NCI-H2107 treated with DMSO at 0.1 percent for 48 hours (cell line): Measurements from ENCODE around the gene MPST.
A peak's percentile ranks its signal among the peaks of the same experiment; 100 is the strongest.
"Not testable (repeated sequence)": the region's sequence is repeated elsewhere in the genome, so short reads cannot be mapped to it uniquely, and the experiment has no call there.

Experiments used
- DNase-seq: peaks from one replicate; lab custom pipeline; 2025; ENCODE audit not compliant: unreplicated experiment; lab: John Stamatoyannopoulos, UW

MPST gene

DNA sequence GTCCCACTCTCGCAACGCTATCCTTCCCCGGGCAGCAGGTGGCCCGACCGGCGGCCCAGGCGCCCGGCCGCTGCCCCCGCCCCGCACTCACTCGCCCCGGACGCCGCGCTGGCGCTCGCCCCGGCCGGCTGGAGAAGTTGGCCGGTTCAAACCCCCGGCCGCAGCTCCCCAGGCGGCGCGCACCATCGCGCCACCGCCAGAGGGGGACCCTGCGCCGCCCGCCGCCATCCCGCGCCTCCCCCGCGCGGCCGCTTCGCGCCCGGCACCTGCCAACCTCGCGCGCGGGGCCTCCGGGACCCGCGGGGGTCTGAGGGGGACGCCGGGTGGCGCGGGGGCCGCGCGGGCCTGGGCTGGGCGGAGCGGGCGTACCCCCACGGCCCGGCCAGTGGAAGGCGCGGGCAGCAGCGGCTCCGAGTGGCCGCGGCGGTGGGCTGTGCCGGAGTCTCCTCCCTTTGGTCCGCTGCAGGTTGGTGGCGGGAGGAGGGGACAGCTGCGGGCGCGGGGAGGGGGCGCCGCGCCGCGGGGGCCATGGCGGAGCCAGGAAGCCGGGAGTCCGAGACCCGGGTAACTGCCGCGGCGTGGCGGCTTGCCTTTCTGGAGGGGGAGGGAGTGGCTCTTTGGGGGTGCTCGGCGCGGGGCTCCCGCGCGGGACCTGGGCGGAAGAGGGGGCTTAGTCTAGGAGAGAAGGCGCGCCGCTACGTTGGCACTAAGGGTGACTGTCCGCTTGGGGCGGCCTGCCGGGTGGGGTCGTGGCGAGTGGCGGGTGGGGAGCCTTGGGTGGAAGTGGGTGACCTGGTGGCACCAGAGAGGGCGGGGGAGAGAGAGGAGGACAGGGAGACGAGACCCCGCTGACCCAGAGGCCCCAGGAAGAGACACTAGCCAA is at the start of gene MPST, which contains the start of gene TST:
Gene MPST (plus strand): TSS at position 434 of the 883 bp plus-strand sequence. CDS start 95 bp downstream, at position 529.
Gene TST (minus strand): TSS at position 139 of the 883 bp plus-strand sequence. CDS start 715 bp downstream, outside the sequence.
- no peak for DNase-seq

DNA sequence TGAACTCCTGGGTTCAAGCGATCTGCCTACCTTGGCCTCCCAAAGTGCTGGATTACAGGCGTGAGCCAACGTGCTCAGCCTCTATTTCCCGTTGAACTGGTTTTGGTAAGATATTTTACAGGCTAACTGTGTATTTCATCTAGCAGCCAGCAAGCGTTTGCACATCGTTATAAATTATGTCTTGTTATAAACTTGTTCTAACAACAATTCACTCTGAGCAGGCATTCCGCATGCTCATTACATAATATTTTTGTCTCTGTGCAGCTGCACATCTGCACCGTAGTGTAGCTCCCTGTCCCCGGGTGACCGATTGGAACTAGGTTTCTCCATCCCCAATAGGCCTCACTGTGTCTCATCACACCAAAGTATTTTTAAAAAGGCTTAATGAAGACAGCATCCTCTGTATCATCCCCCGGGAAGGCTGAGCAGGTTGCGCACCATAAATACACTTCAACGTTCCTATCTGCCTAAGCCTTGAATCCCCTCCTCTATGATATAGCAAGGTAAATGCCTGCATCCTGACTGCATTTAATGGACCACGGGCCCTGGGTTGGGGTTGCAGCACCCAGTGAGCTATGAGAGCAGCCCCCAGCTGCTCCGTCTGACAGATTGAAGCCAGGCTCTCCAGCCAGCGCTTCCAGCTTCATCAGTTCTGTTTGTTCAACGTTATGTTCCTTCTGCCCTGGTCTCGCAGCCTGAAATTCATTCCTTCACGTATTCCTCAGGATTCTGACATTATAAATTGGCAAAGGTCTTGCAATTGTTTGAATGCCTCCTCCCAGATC is 48.0 kb upstream of the MPST start:
- DNase-seq = no peak

DNA sequence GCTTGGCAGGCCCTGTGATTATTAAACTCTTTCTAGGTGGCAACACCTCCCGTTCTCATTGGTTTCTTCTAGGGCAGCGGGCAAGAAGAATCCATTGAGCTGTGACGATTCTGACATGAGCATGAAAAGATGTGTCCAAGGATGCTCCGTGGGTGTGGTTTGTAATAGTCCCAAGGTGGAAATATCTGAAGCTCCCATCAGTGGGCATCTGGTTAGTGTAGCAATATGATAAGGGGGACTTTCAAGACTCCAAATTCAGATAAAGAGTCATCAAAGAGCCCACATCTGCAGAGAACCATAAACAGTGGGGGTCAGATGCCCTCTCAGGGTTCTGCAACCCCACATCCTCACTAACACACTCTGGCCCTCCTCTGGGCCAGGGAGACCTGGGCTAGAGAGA is 42.9 kb upstream of the MPST start:
- DNase-seq = no peak

DNA sequence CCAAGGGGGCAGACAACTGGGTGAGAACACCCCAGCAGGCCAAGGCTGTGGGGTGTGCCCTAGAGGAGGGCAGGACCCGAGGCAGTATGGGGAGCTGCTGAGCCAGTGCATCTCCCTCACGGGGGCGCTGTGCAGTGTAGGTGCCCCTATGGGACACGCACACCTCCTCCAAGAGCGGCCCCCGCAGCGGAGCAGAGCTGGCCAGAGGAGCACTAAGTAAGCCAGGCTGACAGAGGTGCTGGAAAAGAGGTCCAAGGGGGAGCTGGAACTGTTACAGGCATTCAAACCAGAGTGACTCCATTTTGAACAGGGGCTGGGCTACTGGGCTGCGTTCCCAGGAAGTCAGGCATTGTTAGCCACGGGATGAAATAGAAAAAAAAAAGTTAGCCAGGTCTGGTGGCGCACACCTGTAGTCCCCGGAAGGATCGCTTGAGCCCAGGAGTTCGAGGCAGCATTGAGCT is 42.1 kb upstream of the MPST start:
- DNase-seq = no peak

DNA sequence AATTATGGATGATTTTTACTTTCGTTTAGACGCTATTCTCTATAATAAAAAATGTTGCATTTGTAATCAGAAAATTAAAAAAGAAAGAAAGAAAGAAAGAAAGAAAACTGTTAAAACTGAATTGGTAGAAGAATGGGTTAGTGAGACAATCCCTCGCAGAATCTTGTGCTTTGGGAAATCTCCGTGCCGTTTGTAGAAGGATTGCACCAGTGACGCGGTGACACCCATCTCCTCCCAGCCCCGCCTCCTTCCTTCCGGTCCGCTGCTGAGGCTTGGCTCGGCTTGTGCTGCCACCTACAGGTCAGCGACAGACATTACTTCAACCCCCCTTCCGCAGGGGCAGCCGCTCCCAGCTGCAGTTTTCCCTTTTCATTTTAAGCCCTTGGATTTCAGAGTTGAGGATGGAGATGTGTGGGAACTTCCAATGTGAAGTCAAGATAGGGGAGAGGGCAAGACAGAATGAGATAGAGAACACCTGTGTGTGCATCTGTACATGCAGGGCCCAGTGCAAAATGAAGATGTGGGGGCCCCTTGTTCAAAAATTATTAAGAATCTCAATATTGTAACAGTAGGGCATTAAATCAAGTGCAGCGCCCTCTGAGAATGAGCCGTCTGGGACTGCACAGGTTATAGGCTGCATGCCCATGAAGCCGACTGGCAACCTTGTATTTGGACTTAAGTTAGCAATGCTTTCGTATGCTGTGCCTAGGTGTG is 41.4 kb upstream of the MPST start:
- DNase-seq = peak; percentile 38

GRCh38 chr22:36979016-36979910 is 40.3 kb upstream of the MPST start:
- no peak for DNase-seq

GRCh38 chr22:36981247-36981775 is 38.2 kb upstream of the MPST start:
- no peak for DNase-seq

DNA sequence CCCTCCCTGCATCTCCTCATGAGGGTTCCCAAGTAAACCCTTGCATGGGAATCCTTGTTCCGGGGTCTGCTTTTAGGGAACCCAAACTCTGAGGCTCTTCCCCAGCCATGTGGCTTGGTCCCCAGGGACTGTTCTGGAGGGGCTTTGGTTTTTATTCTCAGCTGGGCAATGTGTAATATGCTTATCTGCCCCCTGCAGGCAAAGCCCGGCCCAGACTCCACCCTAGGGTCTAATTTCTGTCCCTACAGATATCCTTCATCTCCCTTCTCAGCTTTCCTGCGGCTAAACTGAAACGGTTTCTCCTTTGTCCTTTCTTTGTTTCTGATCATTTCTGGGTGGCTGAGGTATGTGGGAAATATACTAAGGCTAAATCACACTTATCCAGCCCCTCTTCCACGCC is 37.4 kb upstream of the MPST start:
- no peak for DNase-seq

- no peak for DNase-seq
Observed at GRCh38 chr22:36985211-36985889, 34.2 kb upstream of the MPST start.

GRCh38 chr22:36986242-36986821 is 33.2 kb upstream of the MPST start:
- no peak for DNase-seq

DNA sequence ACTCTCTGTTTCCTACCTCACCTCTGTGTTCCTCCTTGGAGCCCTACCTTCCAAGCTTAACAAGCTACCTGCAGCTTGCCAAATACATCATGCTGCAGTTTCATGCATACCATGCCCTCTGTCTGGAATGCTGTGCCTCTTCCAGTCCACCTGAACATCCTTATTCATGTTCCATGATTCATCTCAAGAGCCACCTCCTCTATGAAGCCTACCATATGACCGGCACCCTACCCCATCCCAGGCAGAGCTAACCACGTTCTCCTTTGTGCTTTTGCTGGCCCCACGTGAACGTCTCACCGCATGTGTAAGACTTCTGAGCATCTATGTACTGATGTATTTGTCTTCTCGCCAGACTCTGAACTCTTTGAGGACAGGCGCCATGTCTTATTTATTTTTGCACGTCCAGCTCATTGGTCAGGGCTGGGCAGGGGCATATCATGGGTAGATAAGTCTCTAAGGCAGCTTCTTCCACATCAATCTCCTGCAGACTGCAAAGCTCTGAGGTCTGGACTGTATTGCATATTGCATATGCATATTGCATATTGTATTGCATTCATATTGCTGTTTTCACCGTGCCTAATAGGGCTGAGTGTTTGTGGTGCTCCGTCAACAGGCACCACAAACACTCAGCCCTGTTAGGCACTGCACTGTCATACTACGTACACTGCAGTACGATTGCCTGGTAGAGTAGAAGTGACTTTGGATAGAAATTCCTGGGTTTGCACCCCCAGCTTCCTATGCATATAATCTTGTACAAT is 31.3 kb upstream of the MPST start:
- no peak for DNase-seq

DNA sequence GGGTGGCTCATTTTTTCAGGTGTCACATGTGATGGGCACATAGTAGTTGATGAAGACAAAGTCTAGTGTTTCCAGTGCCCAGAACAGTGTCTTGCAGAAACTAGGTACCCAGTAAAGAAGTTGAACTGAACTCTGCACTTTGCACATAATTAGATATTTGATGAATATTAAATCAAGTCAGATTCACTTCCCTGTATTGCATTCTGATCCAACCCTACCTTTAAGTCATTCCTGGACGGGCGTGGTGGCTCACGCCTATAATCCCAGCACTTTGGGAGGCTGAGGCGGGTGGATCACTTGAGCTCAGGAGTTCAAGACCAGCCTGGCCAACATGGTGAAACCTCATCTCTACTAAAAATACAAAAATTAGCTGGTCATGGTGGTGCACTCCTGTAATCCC is 30.5 kb upstream of the MPST start:
- DNase-seq = not testable (repeated sequence)

GRCh38 chr22:36990457-36990856 is 29.1 kb upstream of the MPST start:
- DNase-seq = no peak

GRCh38 chr22:36991206-36991605 is 28.3 kb upstream of the MPST start:
- no peak for DNase-seq

DNA sequence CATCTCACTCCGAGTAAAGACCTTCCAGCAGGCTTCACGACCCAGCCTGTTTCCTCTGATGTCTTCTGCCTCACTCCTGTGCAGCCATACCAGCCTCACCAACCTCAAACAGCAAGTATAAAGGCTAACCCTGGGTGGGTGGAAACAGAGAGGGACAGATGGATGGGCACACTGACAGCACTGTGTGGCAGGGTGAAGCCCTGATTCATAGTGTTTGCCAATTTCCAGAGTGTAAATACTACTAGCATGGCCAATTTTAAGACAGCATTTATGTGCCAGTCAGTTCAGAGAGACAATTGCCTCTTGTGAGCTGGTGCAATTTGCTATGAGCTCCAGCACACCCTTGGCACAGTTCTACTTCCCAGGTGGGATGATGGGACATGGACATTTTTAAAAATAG is 21.8 kb upstream of the MPST start:
- no peak for DNase-seq

- DNase-seq = no peak
Observed at GRCh38 chr22:36998620-36999351, 20.8 kb upstream of the MPST start.

GRCh38 chr22:36999463-36999862 is 20.1 kb upstream of the MPST start:
- DNase-seq = no peak
